ENCODE results near the gene SUGP2.
"Not testable (repeated sequence)": the region's sequence is repeated elsewhere in the genome, so short reads cannot be mapped to it uniquely, and the experiment has no call there.

Gene SUGP2

GRCh38 chr19:18960370-18960769 is 72.9 kb downstream of the SUGP2 start:
- no peak for DNase-seq
- Histone ChIP-seq H3K23ac (ENCODE audit: low read length in 2 of 2) (no peak overlapping the region), H4K91ac (ENCODE audit: low read length) (no peak overlapping the region), H2AFZ (ENCODE audit: low read depth, low read length) (no peak overlapping the region), H3K4me2 (ENCODE audit: low read length, poor library complexity, severe bottlenecking) (no peak overlapping the region), H4K8ac (ENCODE audit: low read length) (no peak overlapping the region), H3K9me3 (ENCODE audit: control insufficient read depth, low read length) (no peaks in the 10 kb centered on the region), H2AK5ac (ENCODE audit: low read length, severe bottlenecking) (no peak overlapping the region), H2BK15ac (ENCODE audit: low read depth, poor library complexity, severe bottlenecking) (no peak overlapping the region), H3K4ac (ENCODE audit: low read depth in 1 of 2, low read length in 2 of 2) (no peak overlapping the region), H3K9ac (ENCODE audit: low read length) (no peak overlapping the region), H2BK120ac (ENCODE audit: low read depth, low read length) (no peak overlapping the region), H3K27me3 (ENCODE audit: control insufficient read depth in 1 of 2, insufficient read depth in 1 of 2, low read length in 2 of 2) (peaks cover 10 to 16% of the 10 kb centered on the region in 2 experiments), H3K4me1 (ENCODE audit: control insufficient read depth, insufficient read depth, low read depth, low read length) (peaks cover 1% of the 10 kb centered on the region), H2BK12ac (ENCODE audit: low read length in 2 of 2) (no peak overlapping the region), H3K18ac (ENCODE audit: low read depth in 1 of 2, low read length in 2 of 2) (no peak overlapping the region), H3K36me3 (ENCODE audit: control insufficient read depth in 1 of 2, insufficient read depth in 2 of 2, low read depth in 1 of 2, low read length in 2 of 2) (no peaks in the 10 kb centered on the region), H3K14ac (ENCODE audit: low read length in 2 of 2) (no peak overlapping the region), H2BK5ac (ENCODE audit: low read depth, low read length, poor library complexity, severe bottlenecking) (no peak overlapping the region), H3K4me3 (ENCODE audit: insufficient read depth in 1 of 2, low read depth in 1 of 2, low read length in 2 of 2) (no peak overlapping the region), H3K27ac (ENCODE audit: low read length, poor library complexity, severe bottlenecking) (no peak overlapping the region), H3K79me1 (replicated peaks; ENCODE audit: low read length, poor library complexity, severe bottlenecking) (no peaks in the 10 kb centered on the region)
- 98% methylated on average over 4 of the region's 4 CpGs for WGBS

GRCh38 chr19:18955042-18955441 is 78.3 kb downstream of the SUGP2 start:
- 91% methylated on average over 2 of the region's 2 CpGs for WGBS
- H3K23ac ChIP-seq (ENCODE audit: low read length in 2 of 2): no peak overlapping the region
- no peaks in the 10 kb centered on the region for H3K36me3 ChIP-seq (ENCODE audit: control insufficient read depth in 1 of 2, insufficient read depth in 2 of 2, low read depth in 1 of 2, low read length in 2 of 2)
- no peak overlapping the region for H2BK15ac ChIP-seq (ENCODE audit: low read depth, poor library complexity, severe bottlenecking)
- H2BK120ac ChIP-seq (ENCODE audit: low read depth, low read length): no peak overlapping the region
- no peak overlapping the region for H3K4ac ChIP-seq (ENCODE audit: low read depth in 1 of 2, low read length in 2 of 2)
- H3K4me3 ChIP-seq (ENCODE audit: insufficient read depth in 1 of 2, low read depth in 1 of 2, low read length in 2 of 2): no peak overlapping the region
- H2BK5ac ChIP-seq (ENCODE audit: low read depth, low read length, poor library complexity, severe bottlenecking): no peak overlapping the region
- H2AK5ac ChIP-seq (ENCODE audit: low read length, severe bottlenecking): no peak overlapping the region
- no peak for DNase-seq
- no peak overlapping the region for H3K9ac ChIP-seq (ENCODE audit: low read length)
- H3K4me2 ChIP-seq (ENCODE audit: low read length, poor library complexity, severe bottlenecking): no peak overlapping the region
- H3K27ac ChIP-seq (ENCODE audit: low read length, poor library complexity, severe bottlenecking): no peak overlapping the region
- H3K14ac ChIP-seq (ENCODE audit: low read length in 2 of 2): no peak overlapping the region
- no peaks in the 10 kb centered on the region for H3K9me3 ChIP-seq (ENCODE audit: control insufficient read depth, low read length)
- H2BK12ac ChIP-seq (ENCODE audit: low read length in 2 of 2): no peak overlapping the region
- H2AFZ ChIP-seq (ENCODE audit: low read depth, low read length): no peak overlapping the region
- no peak overlapping the region for H4K8ac ChIP-seq (ENCODE audit: low read length)
- no peak overlapping the region for H4K91ac ChIP-seq (ENCODE audit: low read length)
- H3K27me3 ChIP-seq (ENCODE audit: control insufficient read depth in 1 of 2, insufficient read depth in 1 of 2, low read length in 2 of 2): peaks cover 0 to 5% of the 10 kb centered on the region in 2 experiments
- H3K4me1 ChIP-seq (ENCODE audit: control insufficient read depth, insufficient read depth, low read depth, low read length): no peaks in the 10 kb centered on the region
- no peak overlapping the region for H3K18ac ChIP-seq (ENCODE audit: low read depth in 1 of 2, low read length in 2 of 2)
- no peaks in the 10 kb centered on the region for H3K79me1 ChIP-seq (replicated peaks; ENCODE audit: low read length, poor library complexity, severe bottlenecking)

DNA sequence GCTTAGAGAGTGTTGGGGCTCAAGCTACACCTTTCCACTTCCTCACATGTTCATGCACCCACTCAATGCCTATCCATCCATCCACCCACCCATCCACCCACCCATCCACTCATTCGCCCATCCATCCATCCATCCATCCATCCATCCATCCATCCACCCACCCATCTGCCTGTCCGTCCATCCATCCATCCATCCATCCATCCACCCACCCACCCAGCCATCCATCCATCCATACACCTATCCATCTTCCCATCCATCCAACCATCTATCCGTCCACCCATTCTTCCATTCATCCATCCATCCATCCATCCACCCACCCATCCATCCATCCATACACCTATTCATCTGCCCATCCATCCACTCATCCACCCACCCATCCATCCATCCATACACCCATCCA is 79.2 kb downstream of the SUGP2 start:
- no peak for DNase-seq
- Histone ChIP-seq H3K4ac (ENCODE audit: low read depth in 1 of 2, low read length in 2 of 2) (no peak overlapping the region), H3K18ac (ENCODE audit: low read depth in 1 of 2, low read length in 2 of 2) (no peak overlapping the region), H3K27me3 (ENCODE audit: control insufficient read depth in 1 of 2, insufficient read depth in 1 of 2, low read length in 2 of 2) (peaks cover 0 to 4% of the 10 kb centered on the region in 2 experiments), H3K79me1 (replicated peaks; ENCODE audit: low read length, poor library complexity, severe bottlenecking) (no peaks in the 10 kb centered on the region), H2BK5ac (ENCODE audit: low read depth, low read length, poor library complexity, severe bottlenecking) (no peak overlapping the region), H3K23ac (ENCODE audit: low read length in 2 of 2) (no peak overlapping the region), H3K9ac (ENCODE audit: low read length) (no peak overlapping the region), H2AK5ac (ENCODE audit: low read length, severe bottlenecking) (no peak overlapping the region), H3K9me3 (ENCODE audit: control insufficient read depth, low read length) (no peaks in the 10 kb centered on the region), H3K36me3 (ENCODE audit: control insufficient read depth in 1 of 2, insufficient read depth in 2 of 2, low read depth in 1 of 2, low read length in 2 of 2) (no peaks in the 10 kb centered on the region), H3K4me2 (ENCODE audit: low read length, poor library complexity, severe bottlenecking) (no peak overlapping the region), H2BK15ac (ENCODE audit: low read depth, poor library complexity, severe bottlenecking) (no peak overlapping the region), H3K14ac (ENCODE audit: low read length in 2 of 2) (no peak overlapping the region), H2BK12ac (ENCODE audit: low read length in 2 of 2) (no peak overlapping the region), H4K8ac (ENCODE audit: low read length) (no peak overlapping the region), H3K27ac (ENCODE audit: low read length, poor library complexity, severe bottlenecking) (no peak overlapping the region), H4K91ac (ENCODE audit: low read length) (no peak overlapping the region), H3K4me3 (ENCODE audit: insufficient read depth in 1 of 2, low read depth in 1 of 2, low read length in 2 of 2) (no peak overlapping the region), H2BK120ac (ENCODE audit: low read depth, low read length) (no peak overlapping the region), H3K4me1 (ENCODE audit: control insufficient read depth, insufficient read depth, low read depth, low read length) (no peaks in the 10 kb centered on the region), H2AFZ (ENCODE audit: low read depth, low read length) (no peak overlapping the region)
- 82% methylated on average over 3 of the region's 3 CpGs for WGBS

GRCh38 chr19:18952364-18953003 is 80.8 kb downstream of the SUGP2 start:
- not testable (repeated sequence) for H2BK15ac ChIP-seq (ENCODE audit: low read depth, poor library complexity, severe bottlenecking); H3K27me3 ChIP-seq (ENCODE audit: control insufficient read depth in 1 of 2, insufficient read depth in 1 of 2, low read length in 2 of 2); H2BK120ac ChIP-seq (ENCODE audit: low read depth, low read length); H3K4me2 ChIP-seq (ENCODE audit: low read length, poor library complexity, severe bottlenecking); H2BK12ac ChIP-seq (ENCODE audit: low read length in 2 of 2); H3K36me3 ChIP-seq (ENCODE audit: control insufficient read depth in 1 of 2, insufficient read depth in 2 of 2, low read depth in 1 of 2, low read length in 2 of 2); H3K23ac ChIP-seq (ENCODE audit: low read length in 2 of 2); H2AFZ ChIP-seq (ENCODE audit: low read depth, low read length); H2AK5ac ChIP-seq (ENCODE audit: low read length, severe bottlenecking); DNase-seq; H3K9me3 ChIP-seq (ENCODE audit: control insufficient read depth, low read length); H4K91ac ChIP-seq (ENCODE audit: low read length); H3K14ac ChIP-seq (ENCODE audit: low read length in 2 of 2); H2BK5ac ChIP-seq (ENCODE audit: low read depth, low read length, poor library complexity, severe bottlenecking); H3K79me1 ChIP-seq (replicated peaks; ENCODE audit: low read length, poor library complexity, severe bottlenecking); H3K9ac ChIP-seq (ENCODE audit: low read length); H3K27ac ChIP-seq (ENCODE audit: low read length, poor library complexity, severe bottlenecking); H3K4me3 ChIP-seq (ENCODE audit: insufficient read depth in 1 of 2, low read depth in 1 of 2, low read length in 2 of 2); H4K8ac ChIP-seq (ENCODE audit: low read length); H3K4ac ChIP-seq (ENCODE audit: low read depth in 1 of 2, low read length in 2 of 2); H3K4me1 ChIP-seq (ENCODE audit: control insufficient read depth, insufficient read depth, low read depth, low read length); H3K18ac ChIP-seq (ENCODE audit: low read depth in 1 of 2, low read length in 2 of 2)
- WGBS: 82% methylated on average over 15 of the region's 17 CpGs

Measured in mesenchymal stem cell (in vitro differentiated cells and primary cell).